Fibroblast of skin of scalp (primary cell): ENCODE results near the gene NTN5.

ENCODE experiments used
- DNase-seq: peaks from one replicate; pipeline ENCODE4 v3.0.0-alpha.2; 2013

The NTN5 gene

GRCh38 chr19:48629599-48630295 is 43.1 kb downstream of the NTN5 start:
- no peak for DNase-seq

- no peak for DNase-seq
Measured at GRCh38 chr19:48629297-48629598, 43.6 kb downstream of the NTN5 start.

- no peak for DNase-seq
Measured at GRCh38 chr19:48628486-48629296, 44.1 kb downstream of the NTN5 start.

GRCh38 chr19:48627865-48628314 is 44.9 kb downstream of the NTN5 start:
- DNase-seq: no peak

GRCh38 chr19:48627201-48627864 is 45.5 kb downstream of the NTN5 start:
- DNase-seq: no peak

- DNase-seq: no peak
Measured at GRCh38 chr19:48625891-48626327, 46.9 kb downstream of the NTN5 start.

GRCh38 chr19:48624791-48625723 is 47.8 kb downstream of the NTN5 start:
- no peak for DNase-seq

GRCh38 chr19:48624067-48624594 is 48.7 kb downstream of the NTN5 start:
- DNase-seq: peak; percentile 98

GRCh38 chr19:48623556-48624066 is 49.2 kb downstream of the NTN5 start:
- no peak for DNase-seq

GRCh38 chr19:48619692-48620585 is 52.9 kb downstream of the NTN5 start:
- DNase-seq: no peak

- peak; percentile 100 for DNase-seq
Measured at GRCh38 chr19:48618916-48619691, 53.7 kb downstream of the NTN5 start, which contains the start of the genes RPL18 and SPHK2. Gene RPL18 (minus strand): TSS chr19:48619178. CDS start chr19:48619143, 35 bp downstream. Gene SPHK2 (plus strand): TSS chr19:48619506. CDS start chr19:48620515, 1,009 bp downstream.

- DNase-seq: no peak
Measured at GRCh38 chr19:48618278-48618915, 54.4 kb downstream of the NTN5 start.

- DNase-seq: no peak
Measured at GRCh38 chr19:48617146-48617937, 55.5 kb downstream of the NTN5 start.

- DNase-seq: no peak
Measured at GRCh38 chr19:48616491-48617056, 56.2 kb downstream of the NTN5 start.

GRCh38 chr19:48616041-48616436 is 56.8 kb downstream of the NTN5 start:
- DNase-seq: no peak

- DNase-seq: no peak
Measured at GRCh38 chr19:48615231-48616040, 57.4 kb downstream of the NTN5 start.
